ENCODE results near the gene MMRN2. TPM values are rescaled to one million over a fixed set of nuclear protein-coding genes. Genes with fewer than 3 reads are reported as not detected.
A peak's percentile ranks its signal among the peaks of the same experiment; 100 is the strongest.

Gene MMRN2
- polyA plus RNA-seq, 12 donors: 17.1 to 23.0 (median 19.4) TPM; not detected in 1

DNA sequence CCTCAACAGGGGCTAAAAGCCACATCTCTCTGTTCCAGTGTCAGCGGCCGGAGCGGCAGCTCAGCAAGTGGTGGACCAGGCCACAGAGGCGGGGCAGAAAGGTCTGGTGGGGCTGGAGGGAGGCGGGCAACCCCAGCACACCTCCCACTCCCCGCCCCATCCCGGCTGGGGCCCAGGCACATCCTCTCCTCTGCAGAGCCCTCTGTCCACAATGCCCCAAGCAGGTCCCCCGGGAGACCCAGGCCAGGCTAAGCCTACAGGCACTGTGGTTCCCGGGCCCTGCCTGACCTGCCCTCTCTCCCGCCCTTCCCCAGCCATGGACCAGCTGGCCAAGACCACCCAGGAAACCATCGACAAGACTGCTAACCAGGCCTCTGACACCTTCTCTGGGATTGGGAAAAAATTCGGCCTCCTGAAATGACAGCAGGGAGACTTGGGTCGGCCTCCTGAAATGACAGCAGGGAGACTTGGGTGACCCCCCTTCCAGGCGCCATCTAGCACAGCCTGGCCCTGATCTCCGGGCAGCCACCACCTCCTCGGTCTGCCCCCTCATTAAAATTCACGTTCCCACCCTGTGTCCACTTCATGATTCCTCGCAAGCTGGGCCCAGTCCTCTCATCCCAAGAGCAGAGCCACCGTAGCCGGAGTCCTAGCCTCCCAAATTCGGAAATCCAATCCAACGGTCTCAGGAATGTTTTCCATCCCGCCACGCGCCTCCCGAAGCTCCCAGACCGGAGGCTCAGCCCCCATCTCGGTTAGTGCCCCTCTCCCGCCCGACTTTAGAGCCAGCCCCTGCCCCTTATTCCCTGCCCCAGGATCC is 13.0 kb upstream of the MMRN2 start:
- DNase-seq: peak; percentile 57

DNA sequence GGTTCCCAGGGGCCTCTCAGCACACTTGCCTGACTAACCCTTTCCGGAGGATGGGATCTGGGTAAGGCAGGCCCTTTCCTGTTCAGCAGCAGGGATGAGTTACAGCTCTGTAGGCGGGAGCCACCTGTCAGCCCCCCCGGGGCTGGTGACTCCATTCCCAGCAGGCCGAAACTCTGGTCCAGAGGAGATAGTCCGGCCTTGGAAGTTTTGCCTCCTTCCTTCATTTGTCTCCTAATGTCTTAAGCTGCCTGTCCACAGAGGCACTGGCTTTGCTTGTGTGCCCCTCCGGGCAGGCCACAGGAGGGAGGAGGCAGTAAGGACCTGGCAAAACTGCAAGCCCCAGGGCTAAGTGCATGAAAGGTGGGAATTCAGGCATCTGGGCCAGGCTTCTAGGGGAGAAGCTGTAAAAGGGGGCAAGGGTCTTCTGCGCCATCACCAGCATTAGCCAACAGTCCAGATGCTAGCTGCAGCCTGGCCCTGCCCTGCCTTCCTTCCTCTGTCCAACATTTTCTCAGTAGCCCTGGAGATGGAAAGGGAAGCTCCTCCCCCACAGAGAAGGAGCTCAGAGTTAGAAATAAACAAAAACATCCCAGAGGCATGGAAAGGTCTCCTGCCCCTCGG is 12.1 kb upstream of the MMRN2 start:
- DNase-seq: no peak

DNA sequence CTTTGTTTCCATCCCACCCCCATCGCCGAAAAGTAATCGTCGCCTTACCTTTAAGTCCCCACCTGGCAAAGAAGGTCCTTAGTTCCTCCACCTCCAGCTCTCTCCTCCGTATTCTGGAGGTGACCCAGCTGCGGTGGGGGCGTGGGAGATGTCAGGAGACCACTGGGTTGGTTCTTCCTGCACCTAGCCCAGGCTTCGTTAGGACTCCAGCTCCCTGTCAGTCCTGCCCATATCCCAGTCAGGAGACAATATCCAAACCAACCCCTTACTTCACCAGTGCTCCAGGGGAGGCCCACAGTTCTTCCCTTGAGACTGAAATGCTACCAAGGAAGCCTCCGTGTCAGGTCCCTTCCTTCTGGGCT is 11.6 kb upstream of the MMRN2 start:
- DNase-seq: no peak

DNA sequence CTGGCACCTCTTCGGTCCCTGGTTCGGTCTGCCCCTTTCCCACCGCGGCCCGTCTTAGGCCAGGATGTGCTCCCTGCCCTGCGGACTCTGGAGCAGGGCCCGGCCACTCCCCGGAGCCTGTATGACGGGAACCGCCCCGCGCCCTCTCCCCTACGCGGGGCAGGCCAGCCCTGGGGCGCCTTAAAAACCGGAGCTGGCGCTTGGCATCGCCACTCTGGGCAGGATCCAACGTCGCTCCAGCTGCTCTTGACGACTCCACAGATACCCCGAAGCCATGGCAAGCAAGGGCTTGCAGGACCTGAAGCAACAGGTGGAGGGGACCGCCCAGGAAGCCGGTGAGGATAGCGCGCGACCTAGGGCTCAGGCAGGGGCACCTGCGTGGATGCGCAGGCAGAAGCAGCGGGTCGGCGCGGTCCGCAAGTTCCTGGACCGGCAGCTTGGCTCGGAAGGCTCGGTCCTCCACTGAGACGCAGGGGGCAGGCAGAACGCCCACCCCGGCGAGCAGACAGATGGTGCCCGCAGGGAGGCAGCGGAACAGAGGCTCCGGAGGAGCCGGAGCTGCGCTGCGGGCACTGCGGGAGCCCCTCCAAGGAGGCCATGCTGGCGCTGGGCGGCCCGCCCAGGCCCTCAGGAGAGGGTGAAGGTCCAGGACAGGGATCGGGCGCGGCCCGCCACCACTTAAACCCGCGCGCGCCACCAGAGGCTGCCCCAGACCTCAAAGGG is 11.0 kb upstream of the MMRN2 start, which contains the start of gene ADIRF:
Gene ADIRF, plus strand, starts transcription at position 212 of the 723 bp plus-strand sequence. Its CDS starts 63 bp downstream, at position 275.
- no peak for DNase-seq

DNA sequence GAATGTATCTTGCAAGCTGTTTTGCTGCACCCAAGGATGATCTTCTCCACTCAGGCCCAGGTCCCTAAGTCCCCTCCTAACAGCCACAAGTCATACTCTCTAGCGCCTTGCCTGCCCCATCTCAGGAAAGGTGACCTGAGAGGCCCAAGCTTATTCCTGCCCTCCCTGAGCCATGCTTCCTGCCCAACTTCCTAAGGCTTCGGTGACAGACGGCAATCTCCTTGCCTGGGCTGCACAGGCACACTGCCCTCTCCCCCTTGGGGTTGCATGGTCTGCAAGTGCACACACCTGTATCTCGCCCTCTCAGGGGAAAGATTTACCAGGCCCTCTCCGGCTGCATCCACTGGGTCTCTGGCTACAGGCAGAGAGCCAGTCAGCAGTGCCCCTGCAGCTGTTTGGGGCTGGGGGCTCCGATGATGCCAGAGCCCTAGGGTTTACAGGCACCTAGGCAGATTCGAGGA is 10.1 kb upstream of the MMRN2 start:
- DNase-seq: no peak

DNA sequence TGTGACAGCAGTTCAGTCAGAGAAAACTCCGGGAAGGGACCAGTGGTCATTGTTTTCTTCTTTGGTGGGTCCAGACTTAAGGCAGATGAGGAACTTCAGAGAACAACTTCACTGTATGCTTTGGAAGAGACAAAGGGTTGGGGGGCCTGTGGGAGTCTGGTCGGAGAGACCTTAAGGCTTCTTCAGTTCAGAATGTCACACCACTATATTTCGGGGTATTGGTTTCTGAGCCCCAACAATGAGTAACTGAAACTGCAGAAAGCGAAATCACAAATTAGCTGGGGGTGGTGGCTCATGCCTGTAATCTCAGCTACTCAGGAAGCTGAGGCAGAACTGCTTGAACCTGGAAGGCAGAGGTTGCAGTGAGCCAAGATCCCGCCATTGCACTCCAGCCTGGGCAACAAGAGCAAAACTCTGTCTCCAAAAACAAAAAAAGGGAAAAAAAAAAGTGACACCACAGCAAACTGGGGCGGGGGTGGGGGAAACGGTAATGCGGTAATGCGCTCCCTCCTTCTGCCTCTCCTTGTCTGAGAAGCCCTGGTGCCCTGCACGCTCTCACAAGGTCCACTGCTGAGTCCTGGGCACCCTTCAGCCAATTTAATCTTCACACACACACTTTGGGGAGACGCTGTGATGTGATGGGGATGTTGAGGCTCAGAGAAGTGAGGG is 8.7 kb upstream of the MMRN2 start:
- DNase-seq: no peak

DNA sequence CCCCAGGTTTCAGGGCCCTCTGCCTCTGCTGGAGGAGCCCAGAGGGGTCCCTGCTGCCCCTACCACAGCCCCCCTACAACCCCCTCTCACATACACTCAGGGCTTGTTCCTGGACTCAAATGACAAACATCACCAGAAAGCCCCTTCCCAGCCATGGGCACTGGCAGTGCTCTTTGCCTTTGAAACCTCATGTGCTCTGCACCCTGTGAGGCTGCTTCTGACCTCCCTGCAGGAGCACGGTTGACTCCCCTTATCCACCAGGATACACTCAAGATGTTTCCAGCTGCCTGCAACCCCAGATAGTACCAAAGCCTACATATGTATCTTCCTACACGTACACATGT is 7.4 kb upstream of the MMRN2 start:
- DNase-seq: no peak

DNA sequence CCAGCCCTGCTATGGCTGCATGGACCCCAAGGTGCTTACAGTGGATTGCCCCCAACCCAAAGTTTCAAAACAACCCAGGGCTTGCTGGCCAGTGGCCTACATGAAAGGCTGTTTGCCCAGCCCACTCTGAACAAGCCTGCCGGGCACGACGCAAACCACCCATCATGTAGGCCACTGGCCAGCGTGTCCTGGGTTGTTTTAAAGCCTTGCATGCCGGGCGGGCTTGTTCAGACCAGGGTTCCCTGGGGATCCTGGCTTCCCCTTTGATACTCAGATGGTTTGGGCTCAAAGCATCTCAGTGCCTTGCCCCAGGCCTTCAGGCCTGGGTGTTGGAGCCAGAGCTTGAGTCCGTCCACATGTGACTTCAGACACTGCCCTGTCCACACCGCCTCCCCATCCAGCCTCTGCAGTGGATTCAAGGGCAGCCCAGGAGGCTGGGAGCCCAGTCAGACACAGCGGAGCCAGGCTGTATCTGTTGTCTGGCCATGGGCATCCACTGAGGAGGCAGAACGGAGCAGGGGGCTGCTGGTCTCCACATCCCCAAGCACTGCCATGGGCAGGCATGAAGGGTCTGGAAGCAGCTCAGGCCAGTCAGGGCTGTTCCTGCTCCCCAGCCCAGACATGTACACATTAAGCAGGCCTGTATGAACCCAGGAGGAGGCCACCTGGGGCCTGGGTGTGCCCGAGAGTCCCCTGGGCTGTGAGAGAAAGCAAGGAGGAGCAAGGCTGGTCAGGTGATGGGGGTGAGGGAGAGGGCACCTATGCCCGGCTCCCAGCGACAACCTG is 6.8 kb upstream of the MMRN2 start:
- no peak for DNase-seq

DNA sequence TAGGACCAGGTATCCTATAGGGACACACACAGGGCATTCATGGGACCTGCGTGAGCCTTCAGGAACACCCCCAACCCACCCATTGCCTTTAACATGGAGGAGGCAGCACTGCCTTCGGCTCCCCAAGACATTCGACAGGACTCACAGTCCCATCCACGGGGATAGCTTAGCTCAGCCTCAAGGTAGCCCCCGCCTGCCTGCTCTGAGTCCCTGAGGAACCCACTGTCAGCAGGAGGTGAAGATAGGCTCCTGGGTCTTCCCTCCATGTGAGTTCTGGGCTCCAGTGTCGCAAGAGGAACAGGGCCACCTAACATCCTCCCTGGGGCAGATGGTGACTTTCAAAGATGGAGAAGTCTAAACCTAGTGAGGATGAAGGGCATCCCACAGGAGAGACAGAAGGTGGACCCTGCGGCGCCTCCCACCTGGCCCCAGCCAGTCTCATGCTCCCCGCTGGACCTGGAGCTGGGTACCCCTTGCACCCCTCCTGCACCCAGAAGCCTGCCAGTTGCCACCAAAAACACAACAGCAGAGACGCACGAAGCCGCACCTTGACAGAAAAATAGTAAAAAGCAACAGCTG is 6.0 kb upstream of the MMRN2 start:
- no peak for DNase-seq

DNA sequence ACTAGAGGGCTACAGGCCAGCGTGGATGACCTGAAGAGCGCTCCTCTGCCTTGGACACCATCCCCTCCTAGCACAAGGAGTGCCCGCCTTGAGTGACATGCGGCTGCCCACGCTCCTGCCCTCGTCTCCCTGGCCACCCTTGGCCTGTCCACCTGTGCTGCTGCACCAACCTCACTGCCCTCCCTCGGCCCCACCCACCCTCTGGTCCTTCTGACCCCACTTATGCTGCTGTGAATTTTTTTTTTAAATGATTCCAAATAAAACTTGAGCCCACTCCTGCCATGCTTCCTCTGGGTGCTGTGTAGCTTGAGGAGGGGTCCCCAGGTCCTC is 5.5 kb upstream of the MMRN2 start:
- no peak for DNase-seq

DNA sequence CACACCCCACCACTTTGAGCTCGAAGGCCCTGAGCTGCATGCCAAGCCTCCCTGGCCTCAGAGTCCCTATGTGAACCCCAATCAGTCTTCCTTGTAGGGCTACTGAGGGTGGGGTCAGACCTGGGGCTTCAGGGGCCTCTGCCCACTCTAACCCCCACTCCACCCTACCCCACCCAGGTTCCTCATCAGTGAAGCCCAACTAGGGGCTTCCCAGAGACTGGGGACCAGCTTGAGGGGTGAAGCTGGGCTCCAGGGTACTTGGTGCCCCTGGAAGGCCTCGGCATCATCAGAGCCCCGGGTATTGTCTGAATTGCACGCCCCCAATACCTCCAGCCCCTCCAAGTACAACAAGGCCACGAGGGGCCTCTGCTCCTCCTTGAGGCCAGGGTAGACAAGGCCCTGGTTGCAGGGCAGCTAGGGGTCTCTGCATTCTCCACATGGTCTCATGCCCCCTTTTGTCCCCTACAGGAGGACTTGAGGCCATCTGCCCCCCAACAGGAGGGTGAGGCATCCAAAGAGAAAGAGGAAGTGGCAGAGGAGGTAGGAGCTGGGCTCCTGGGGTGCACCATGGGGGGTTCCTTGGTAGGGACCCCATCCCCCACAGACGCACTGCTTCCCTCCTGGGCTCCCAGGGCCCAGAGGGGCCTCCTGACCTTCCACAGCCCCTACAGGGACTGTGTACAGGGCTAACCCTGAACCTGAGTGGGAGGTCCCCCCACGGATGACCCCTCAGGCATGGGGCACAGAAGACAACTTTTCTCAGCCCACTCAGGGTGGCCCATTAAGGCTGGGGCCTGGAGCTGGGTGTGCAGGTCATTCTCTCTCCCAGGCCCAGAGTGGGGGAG is 4.9 kb upstream of the MMRN2 start:
- DNase-seq: no peak

DNA sequence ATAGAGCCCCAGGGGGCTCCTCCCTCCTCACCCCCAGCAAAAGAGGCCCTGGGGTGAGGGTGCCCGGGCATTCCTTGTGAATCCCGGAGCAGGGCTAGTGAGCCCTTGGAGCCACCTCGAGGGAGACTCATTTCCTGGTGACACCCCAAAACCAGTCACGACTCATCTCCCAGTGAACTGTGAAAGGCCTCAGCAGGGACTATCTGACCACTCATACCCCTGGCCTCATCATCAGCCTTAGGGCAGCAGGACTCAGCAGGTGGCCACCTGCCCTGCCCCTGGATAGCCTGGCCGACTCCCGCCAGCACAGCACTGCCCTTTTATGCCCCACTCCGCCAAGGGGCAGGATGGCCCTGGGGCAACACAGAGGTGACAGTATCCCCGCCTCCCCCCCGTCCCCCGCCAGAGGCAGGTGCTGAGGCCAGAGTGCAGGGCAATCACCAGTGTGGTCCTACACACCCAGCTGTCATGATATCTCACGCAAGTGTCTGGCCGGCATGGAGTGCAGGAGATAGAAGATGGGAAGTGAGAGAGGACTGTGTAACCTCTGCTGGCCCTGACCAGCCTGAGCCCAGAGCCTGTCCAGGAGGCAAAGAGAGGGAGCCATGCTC is 4.2 kb upstream of the MMRN2 start:
- no peak for DNase-seq

DNA sequence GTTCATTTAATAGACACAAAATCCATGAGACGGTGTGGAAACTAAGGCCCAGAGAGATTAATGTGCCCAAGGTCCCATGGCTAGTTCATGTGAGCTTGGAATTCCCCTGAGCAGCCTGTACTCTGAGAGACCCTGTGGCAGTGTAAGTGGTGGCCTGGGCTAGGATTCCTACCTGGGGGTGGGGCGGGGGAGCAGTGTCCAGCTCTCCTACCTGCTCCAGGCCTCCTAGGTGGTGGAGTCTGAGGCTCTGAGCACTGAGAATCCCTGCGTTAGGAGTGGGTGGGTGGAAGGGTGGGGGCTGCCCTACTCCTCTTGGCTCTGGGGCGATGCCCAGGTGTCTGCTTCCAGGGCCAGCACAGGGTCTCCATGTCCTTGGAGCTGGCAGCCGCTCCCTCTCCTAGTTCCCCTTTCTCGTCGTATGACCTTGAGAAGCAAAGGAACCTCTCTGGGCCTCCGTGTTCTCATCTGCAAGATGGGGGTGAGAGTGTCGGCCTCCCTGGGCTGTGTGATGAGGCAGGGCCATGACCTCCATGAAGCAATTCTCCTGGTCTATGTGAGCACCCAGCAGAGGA is 3.5 kb upstream of the MMRN2 start:
- DNase-seq: no peak

DNA sequence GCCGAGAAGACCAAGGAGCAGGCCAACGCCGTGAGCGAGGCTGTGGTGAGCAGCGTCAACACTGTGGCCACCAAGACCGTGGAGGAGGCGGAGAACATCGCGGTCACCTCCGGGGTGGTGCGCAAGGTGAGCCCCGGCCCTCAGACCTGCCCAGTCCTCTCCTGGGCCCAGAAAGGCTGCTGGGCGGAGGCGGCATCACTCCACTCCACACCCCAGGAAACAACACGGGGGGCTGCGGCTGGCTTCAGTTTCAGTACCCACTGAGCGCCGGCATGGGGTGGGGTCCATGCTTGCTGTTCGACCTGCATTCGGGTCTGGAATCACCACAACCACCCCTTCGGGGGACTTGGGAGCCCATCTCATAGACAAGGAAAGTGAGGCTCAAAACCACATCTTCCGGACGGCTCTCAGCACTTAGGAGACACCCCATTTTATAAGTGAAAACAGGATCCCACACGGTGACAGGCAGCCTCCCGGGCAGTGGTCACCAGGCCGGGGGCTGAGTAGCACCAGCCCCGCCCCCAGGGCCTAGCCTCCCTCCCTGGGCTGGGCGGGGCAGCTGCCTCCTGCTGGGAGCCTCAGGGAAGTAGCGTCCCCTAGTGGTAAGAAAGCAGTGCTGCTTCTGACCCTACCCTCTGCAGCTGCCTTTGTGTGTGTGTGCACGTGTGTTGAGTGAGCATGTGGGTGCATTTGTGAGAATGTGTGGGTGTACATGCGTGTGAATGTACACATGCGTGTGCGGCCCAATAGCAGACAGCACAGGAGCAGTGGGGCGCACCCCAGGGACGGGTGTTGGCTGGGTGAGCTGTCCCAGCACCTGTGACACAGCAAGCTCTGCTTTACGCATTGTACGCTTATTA is 2.8 kb upstream of the MMRN2 start:
- DNase-seq: no peak

DNA sequence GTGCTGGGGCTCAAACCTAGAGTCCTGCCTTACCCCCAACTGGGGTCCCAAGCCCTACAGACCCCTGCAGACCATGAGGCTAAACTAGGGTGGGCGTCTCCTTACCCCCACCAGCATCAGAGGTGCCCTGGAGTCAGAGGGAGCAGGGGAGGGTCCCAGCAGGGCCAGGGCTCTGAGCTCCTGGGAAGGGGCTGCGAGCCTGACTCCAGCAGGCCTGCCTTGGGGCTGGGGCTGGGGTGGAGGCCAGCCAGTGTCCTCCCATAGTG is 2.3 kb upstream of the MMRN2 start:
- DNase-seq: no peak

DNA sequence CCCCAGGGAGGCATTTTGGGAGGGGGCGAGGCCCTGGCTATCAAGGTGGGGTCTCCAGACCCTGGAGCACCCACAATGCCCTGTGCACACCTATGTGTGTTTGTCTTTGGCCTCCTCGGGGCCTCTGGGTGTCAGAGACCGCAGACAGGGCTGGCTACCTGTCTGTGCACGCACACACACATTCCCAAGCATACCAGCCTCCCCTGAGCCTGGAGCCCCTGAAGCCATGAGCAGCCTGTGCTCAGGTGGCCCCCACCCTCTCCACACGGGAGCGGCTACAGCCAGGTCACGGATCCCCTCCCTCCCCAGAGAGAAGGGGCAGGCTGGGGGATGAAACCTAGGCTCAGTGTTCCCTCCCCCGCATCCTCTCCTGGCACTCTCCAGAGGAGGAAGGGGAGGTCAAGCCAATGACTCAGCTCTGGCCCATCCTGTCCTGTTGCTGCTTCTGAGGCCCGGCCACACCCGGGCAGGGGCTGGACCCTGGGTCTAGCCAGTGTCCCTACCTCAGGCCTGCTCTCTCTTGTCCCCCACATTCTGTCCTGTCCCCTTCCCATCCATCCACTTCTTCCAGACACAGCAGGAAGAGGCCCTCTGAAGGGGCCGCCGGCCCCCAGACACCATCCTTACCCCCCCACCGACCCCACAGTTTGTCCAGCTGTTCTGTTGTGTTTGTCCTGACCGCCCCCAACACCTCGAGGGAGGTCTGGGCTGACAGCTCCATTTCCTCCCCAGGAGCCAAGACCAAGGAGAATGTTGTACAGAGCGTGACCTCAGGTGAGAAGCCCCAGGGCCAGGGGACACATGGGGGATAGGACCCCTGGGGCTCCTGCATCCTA is 1.7 kb upstream of the MMRN2 start:
- DNase-seq: no peak

DNA sequence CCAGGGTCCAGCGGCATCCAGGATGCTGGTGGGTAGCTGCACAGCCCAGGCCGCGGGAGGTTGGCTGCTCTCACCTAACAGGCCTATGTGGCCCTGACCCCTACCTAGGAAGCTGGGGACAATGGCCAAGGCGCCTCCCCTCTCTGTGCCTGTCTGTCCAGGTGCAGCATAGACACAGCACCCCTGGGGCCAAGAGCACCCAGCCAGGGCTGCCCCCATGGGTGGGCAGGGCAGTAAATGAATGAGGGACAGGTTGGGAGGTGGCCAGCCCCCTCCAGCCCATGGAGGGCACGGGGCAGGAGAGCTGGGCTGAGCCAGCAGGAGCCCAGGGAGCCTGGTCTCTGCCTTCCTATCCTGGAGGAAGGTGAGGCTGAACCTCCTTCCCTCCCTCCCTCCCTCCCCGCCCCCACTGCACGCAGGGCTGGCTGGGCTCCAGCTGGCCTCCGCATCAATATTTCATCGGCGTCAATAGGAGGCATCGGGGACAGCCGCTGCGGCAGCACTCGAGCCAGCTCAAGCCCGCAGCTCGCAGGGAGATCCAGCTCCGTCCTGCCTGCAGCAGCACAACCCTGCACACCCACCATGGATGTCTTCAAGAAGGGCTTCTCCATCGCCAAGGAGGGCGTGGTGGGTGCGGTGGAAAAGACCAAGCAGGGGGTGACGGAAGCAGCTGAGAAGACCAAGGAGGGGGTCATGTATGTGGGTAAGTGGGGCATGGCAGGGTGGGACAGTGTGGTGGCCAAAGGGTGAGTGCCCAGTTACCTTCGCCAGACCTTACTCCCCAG is 893 bp upstream of the MMRN2 start, which contains the start of gene SNCG:
Gene SNCG, plus strand, starts transcription at position 484 of the 785 bp plus-strand sequence. Its CDS starts 99 bp downstream, at position 583.
- no peak for DNase-seq
